GM18867 (cell line): ENCODE measurements around the gene SVOPL.
"Not testable (repeated sequence)": the region's sequence is repeated elsewhere in the genome, so short reads cannot be mapped to it uniquely, and the experiment has no call there.

ENCODE experiments used
- ATAC-seq: cut with Tn5 transposase; IDR thresholded peaks from one replicate; pipeline ENCODE4 v1.9.1; 2021; ENCODE audit warnings: mild to moderate bottlenecking, moderate library complexity; ENCODE audit not compliant: unreplicated experiment

SVOPL gene

GRCh38 chr7:138701537-138701923 lies 368 bp upstream of the SVOPL start:
- no peak for ATAC-seq

DNA sequence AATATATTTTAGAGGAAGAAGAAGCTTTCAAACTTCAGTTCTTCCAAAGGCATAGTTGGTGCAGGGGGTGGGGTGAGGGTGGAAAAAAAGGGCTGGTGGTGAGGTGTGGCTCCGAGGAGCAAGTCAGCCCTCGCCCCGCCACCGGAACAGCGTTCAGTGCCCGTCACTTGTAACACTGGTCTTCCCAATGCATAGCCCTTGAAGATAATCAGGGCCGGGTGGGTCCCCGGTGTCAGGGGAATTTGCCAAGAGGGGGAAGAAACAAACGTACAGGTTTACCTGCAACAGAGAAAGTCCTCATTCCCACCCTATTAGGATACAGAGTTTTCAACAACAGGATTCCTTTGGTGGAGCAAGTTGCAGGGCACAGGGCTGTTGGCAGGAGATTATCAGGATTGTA lies 1.5 kb downstream of the SVOPL start:
- ATAC-seq: no peak

DNA sequence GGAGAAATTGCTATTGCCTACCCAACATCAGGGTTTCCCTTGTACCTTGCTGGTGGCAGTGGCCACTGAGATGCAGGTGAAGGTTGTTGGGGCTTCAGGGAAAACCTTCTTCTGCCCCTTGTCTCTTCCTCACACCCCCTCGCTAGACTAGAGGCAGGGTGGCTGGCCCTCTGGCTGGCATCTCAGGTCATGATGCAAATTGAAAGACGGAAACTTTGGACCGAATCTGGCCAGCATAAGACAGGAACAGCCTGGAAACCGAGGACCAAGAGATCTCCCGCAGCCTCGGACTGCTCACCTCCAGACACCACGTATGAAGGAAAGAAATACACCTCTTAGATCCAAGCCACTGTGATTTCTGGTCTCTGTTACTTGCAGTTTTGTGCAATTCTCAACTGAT lies 2.9 kb downstream of the SVOPL start:
- no peak for ATAC-seq

DNA sequence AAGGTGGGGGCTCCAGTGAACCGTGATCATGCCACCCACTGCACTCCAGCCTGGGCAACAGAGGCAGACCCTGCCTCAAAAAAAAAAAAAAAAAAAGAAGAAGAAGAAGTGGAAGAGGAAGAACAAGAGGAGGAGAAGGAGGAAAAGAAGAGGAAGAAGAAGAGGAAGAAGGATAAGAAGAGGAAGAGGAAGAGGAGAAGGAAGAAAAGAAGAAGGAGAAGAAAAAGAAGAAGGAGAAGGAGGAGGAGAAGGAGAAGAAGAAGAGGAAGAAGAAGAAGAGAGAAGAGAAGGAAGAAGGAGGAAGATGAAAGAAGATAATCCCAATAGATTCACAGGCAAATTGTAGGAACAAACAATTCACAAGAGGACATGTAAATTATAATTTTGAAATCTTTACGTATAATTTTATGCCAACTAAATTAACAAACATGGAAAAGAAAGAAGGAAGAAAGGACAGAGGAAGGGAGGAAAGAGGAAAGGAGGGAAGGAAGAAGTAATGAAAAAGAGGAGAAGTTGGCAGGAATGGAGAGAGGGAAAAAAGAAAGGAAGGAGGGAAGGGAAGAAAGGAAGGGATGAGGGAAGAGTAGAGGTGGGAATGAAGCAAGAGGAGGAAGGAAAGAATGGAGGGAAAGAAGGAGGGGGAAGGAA lies 3.5 kb downstream of the SVOPL start:
- ATAC-seq: no peak

GRCh38 chr7:138695776-138696175 lies 5.4 kb downstream of the SVOPL start:
- ATAC-seq: not testable (repeated sequence)

DNA sequence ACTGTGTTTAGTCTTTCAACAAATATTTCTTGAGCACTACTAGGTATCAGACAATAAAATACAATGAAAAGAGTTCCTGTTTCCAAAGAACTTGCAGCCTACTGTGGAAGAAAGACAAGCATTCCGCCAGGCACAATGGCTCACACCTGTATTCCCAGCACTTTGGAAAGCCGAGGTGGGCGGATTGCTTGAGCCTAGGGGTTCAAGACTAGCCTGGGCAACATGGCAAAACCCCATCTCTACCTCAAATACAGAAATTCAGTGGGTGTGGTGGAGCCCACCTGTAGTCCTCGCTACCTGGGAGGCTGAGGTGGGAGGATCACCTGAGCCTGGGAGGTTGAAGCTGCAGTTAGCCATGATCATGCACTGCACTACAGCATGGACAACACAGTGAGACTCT lies 6.1 kb downstream of the SVOPL start:
- no peak for ATAC-seq

GRCh38 chr7:138691178-138691577 lies 10.0 kb downstream of the SVOPL start:
- ATAC-seq: no peak

DNA sequence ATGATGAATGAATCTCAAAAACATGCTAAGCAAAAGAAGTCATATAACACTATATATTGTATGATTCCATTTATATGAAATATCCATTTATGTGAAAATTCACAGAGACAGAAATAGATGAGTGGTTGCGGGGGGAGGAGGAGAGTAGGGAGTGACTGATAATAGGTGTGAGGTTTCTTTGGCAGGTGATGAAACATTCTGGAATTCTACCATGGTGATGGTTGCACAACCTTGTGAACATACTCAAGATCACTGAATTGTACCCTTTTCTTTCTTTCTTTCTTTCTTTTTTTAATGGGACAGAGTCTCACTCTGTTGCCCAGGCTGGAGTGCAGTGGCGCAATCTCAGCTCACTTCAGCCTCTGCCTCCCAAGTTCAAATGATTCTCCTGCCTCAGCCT lies 10.7 kb downstream of the SVOPL start:
- ATAC-seq: no peak

DNA sequence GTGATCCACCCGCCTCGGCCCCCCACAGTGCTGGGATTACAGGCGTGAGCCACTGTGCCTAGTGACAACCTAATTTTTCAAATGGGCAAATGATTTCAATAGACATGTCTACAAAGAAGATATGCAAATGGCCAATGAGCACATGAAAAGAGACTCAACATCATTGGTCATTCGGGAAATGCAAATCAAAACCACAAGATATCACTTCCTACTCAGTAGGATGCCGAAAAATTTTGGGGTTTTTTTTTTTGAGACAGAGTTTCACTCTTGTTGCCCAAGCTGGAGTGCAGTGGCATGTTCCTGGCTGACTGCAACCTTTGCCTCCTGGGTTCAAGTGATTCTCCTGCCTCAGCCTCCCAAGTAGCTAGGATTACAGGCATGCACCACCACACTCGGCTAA lies 13.1 kb downstream of the SVOPL start:
- not testable (repeated sequence) for ATAC-seq

GRCh38 chr7:138684340-138684739 lies 16.8 kb downstream of the SVOPL start:
- ATAC-seq: no peak

GRCh38 chr7:138679793-138680192 lies 21.4 kb downstream of the SVOPL start:
- ATAC-seq: no peak

DNA sequence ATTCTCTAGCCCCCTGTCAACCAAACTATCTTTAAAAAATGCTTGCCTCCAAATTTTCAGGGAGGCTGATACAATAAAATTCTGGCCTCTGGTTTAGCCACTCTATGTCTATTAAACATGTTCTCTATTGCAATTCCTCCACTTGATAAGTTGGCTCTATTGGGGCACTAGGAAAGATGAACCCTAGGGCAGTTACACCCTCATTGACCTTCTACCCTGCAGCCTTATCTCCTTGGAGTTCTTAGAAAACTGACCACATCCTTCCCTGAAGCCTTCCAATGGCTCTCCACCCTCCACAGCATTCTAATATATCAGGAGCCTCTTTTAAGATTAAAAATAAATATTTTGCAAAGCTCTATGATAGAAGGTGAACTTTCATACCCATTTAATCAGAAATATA lies 30.6 kb downstream of the SVOPL start:
- ATAC-seq: no peak

- ATAC-seq: no peak
These were observed 31.8 kb downstream of the SVOPL start for GRCh38 chr7:138669364-138669763.

GRCh38 chr7:138668946-138669345 lies 32.2 kb downstream of the SVOPL start:
- ATAC-seq: no peak

GRCh38 chr7:138668229-138668596 lies 32.9 kb downstream of the SVOPL start:
- no peak for ATAC-seq

- no peak for ATAC-seq
These were observed 33.5 kb downstream of the SVOPL start for GRCh38 chr7:138667535-138668228.

DNA sequence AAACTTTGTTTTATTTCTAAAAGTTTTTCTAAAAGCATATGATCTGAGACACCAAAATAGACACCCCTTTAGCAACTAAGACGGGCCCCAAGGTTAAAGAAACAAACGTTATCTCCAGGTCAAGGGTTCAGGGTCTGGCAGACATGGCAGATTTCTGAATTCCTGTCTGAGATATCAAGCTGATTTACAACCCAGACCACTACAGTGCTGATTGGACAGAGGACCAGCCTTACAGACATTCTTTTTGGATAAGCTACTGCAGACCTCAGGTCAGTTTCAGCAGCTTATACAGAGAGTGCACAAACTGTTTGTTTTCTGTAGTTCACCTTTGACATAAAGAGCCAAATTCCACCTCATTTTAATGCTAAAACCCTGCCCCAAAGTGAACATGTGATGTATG lies 34.8 kb downstream of the SVOPL start:
- no peak for ATAC-seq

- ATAC-seq: no peak
These were observed 35.5 kb downstream of the SVOPL start for GRCh38 chr7:138665669-138666140.

GRCh38 chr7:138665249-138665648 lies 35.9 kb downstream of the SVOPL start:
- ATAC-seq: no peak

- ATAC-seq: no peak
These were observed 37.1 kb downstream of the SVOPL start for GRCh38 chr7:138663725-138664710.

GRCh38 chr7:138662991-138663320 lies 38.2 kb downstream of the SVOPL start:
- ATAC-seq: no peak
